GM23338 (cell line): ENCODE measurements around the gene HJURP. TPM values are rescaled to one million over a fixed set of nuclear protein-coding genes. Genes with fewer than 3 reads are reported as not detected.

Experiments
- ATAC-seq: fragments of 200-7000 bp; cut with Tn5 transposase; 3 replicates; pipeline ENCODE4 v1.9.1; 2020
- DNase-seq: peaks from one replicate; pipeline ENCODE4 v3.0.0-alpha.2; 2015; ENCODE audit warnings: low spot score
- H2AFZ ChIP-seq: fragments of 200-600 bp; sonication (generic); 2 replicates; pipeline ENCODE4 v1.8.0; 2016; ENCODE audit warnings: antibody characterized with exemption, mild to moderate bottlenecking, moderate library complexity
- H3F3A ChIP-seq: fragments of 200-600 bp; sonication (generic); replicated peaks from 2 replicates; pipeline ENCODE4 v1.8.0; 2017; ENCODE audit warnings: antibody characterized with exemption, mixed run types, low read depth
- H3K27ac ChIP-seq: fragments of 200-600 bp; sonication (generic); 2 replicates; pipeline ENCODE4 v1.6.1; 2016; ENCODE audit warnings: low read depth
- H3K27me3 ChIP-seq: fragments of 200-600 bp; sonication (generic); 2 replicates; pipeline ENCODE4 v1.8.0; 2016; ENCODE audit warnings: mild to moderate bottlenecking, mixed run types, moderate library complexity; ENCODE audit not compliant: insufficient read depth
- H3K36me3 ChIP-seq: fragments of 200-600 bp; sonication (generic); 2 replicates; pipeline ENCODE4 v1.8.0; 2016; ENCODE audit warnings: mild to moderate bottlenecking; ENCODE audit not compliant: insufficient read depth
- H3K4me1 ChIP-seq: fragments of 200-600 bp; sonication (generic); 2 replicates; pipeline ENCODE4 v1.8.0; 2016; ENCODE audit warnings: mild to moderate bottlenecking, moderate library complexity; ENCODE audit not compliant: insufficient read depth
- H3K4me2 ChIP-seq: fragments of 200-600 bp; sonication (generic); 2 replicates; pipeline ENCODE4 v1.7.1; 2017; ENCODE audit warnings: mixed run types
- H3K4me3 ChIP-seq: fragments of 200-600 bp; sonication (generic); 2 replicates; pipeline ENCODE4 v1.6.1; 2016; ENCODE audit warnings: mixed run types
- H3K79me2 ChIP-seq: fragments of 200-600 bp; sonication (generic); replicated peaks from 2 replicates; pipeline ENCODE4 v1.8.0; 2017; ENCODE audit warnings: mild to moderate bottlenecking; ENCODE audit not compliant: insufficient read depth
- H3K9me2 ChIP-seq: fragments of 200-600 bp; sonication (generic); 2 replicates; pipeline ENCODE4 v1.8.0; 2017; ENCODE audit not compliant: insufficient read depth
- H4K20me1 ChIP-seq: fragments of 200-600 bp; sonication (generic); replicated peaks from 2 replicates; pipeline ENCODE4 v1.8.0; 2017; ENCODE audit warnings: mild to moderate bottlenecking; ENCODE audit not compliant: insufficient read depth
- H3K27ac Mint-ChIP-seq: 2 replicates; pipeline ENCODE4 v1.8.0; 2020; ENCODE audit warnings: inconsistent platforms, mild to moderate bottlenecking, moderate library complexity, mixed read lengths
- H3K27me3 Mint-ChIP-seq: 3 replicates; pipeline ENCODE4 v1.8.0; 2022; ENCODE audit warnings: low read depth, mild to moderate bottlenecking, moderate library complexity, mixed read lengths, inconsistent platforms; ENCODE audit not compliant: insufficient read depth, poor library complexity
- H3K36me3 Mint-ChIP-seq: 3 replicates; pipeline ENCODE4 v1.8.0; 2021; ENCODE audit warnings: low read depth, mild to moderate bottlenecking, inconsistent platforms, moderate library complexity, mixed read lengths
- H3K4me1 Mint-ChIP-seq: 3 replicates; pipeline ENCODE4 v1.8.0; 2020; ENCODE audit warnings: mild to moderate bottlenecking, inconsistent platforms, mixed read lengths
- H3K4me3 Mint-ChIP-seq: 3 replicates; pipeline ENCODE4 v1.8.0; 2021; ENCODE audit warnings: moderate library complexity, mild to moderate bottlenecking, inconsistent platforms, mixed read lengths
- H3K9me3 Mint-ChIP-seq: 3 replicates; pipeline ENCODE4 v1.8.0; 2020; ENCODE audit warnings: moderate library complexity, mild to moderate bottlenecking, inconsistent platforms, mixed read lengths
- CREB1 ChIP-seq: fragments of 250-450 bp; sonication (Bioruptor Pico); IDR thresholded peaks from 2 replicates; pipeline ENCODE4 v1.5.0; 2020; ENCODE audit warnings: low read depth, mild to moderate bottlenecking, moderate library complexity
- ETS1 ChIP-seq: IDR thresholded peaks from 2 replicates; pipeline ENCODE4 v1.6.1; 2016; ENCODE audit warnings: antibody characterized with exemption
- EZH2phosphoT487 ChIP-seq: fragments of 200-600 bp; sonication (generic); IDR thresholded peaks from one replicate; pipeline ENCODE4 v1.8.1; 2018; ENCODE audit warnings: antibody characterized with exemption; ENCODE audit not compliant: unreplicated experiment
- NANOG ChIP-seq: IDR thresholded peaks from 2 replicates; pipeline ENCODE4 v1.6.1; 2016; ENCODE audit warnings: antibody characterized with exemption, borderline replicate concordance
- POLR2AphosphoS5 ChIP-seq: IDR thresholded peaks from 2 replicates; pipeline ENCODE4 v1.6.1; 2016; ENCODE audit warnings: antibody characterized with exemption, low read depth
- ZNF114 ChIP-seq: fragments of 250-450 bp; sonication (Bioruptor Pico); IDR thresholded peaks from 2 replicates; pipeline ENCODE4 v1.5.0; 2020; ENCODE audit warnings: mild to moderate bottlenecking, moderate library complexity
- polyA plus RNA-seq: library from polyadenylated mRNA; unstranded; fragments of >200 nt; fragmentation: Nextera tagmentation; extraction: Ambion mirVana; gene quantifications from 2 replicates; pipeline ENCODE4 v1.2.1, GENCODE V29; 2016
- total RNA-seq: library from RNA; depleted of rRNA; stranded (reverse); fragments of >200 nt; shearing (Covaris generic); gene quantifications from 2 replicates; pipeline ENCODE4 v1.2.3, GENCODE V29; 2014

Gene HJURP
- total and polyA plus RNA-seq, 2 experiments from 2014 or later: 42.9 to 49.2 TPM

- Histone ChIP-seq H3K4me3 (peak overlapping the region; percentile 90), H3K4me1 (peaks cover 21% of the 10 kb centered on the region), H3K27ac (0 out of 2 replicates have a peak overlapping the region, but pooled peaks have one; percentile 61), H3K9me2 (peaks cover 6% of the 10 kb centered on the region; the same call in 1 of the 2 replicates), H3K79me2 (peaks cover 54% of the 10 kb centered on the region), H3K4me2 (peak overlapping the region; percentile 99), H3K36me3 (peaks cover 45% of the 10 kb centered on the region), H3K27me3 (no peaks in the 10 kb centered on the region), H4K20me1 (peaks cover 31% of the 10 kb centered on the region), H3F3A (no peaks in the 10 kb centered on the region), H2AFZ (no peak overlapping the region)
- peaks cover 23% of the 10 kb centered on the region for H3K4me1 Mint-ChIP-seq
- peak overlapping the region; percentile 98 for H3K27ac Mint-ChIP-seq
- H3K9me3 Mint-ChIP-seq: no peaks in the 10 kb centered on the region; the same call in 2 of the 3 replicates
- H3K4me3 Mint-ChIP-seq: peak overlapping the region; percentile 98
- DNase-seq (no peak), ATAC-seq (peak; percentile 18)
- TF ChIP-seq ETS1 (no peak), NANOG (no peak)
- H3K36me3 Mint-ChIP-seq: peaks cover 52% of the 10 kb centered on the region
- H3K27me3 Mint-ChIP-seq: peaks cover 12% of the 10 kb centered on the region
Measured at GRCh38 chr2:233853883-233854240, 473 bp downstream of the HJURP start.

GRCh38 chr2:233853353-233853752, 982 bp downstream of the HJURP start:
- Histone ChIP-seq H3K79me2 (peaks cover 56% of the 10 kb centered on the region), H2AFZ (no peak overlapping the region), H3K9me2 (peaks cover 6% of the 10 kb centered on the region; the same call in 1 of the 2 replicates), H3F3A (no peaks in the 10 kb centered on the region), H3K27me3 (no peaks in the 10 kb centered on the region), H3K27ac (no peak overlapping the region), H3K4me3 (peak overlapping the region; percentile 90), H4K20me1 (peaks cover 35% of the 10 kb centered on the region), H3K4me2 (peak overlapping the region; percentile 99), H3K36me3 (peaks cover 48% of the 10 kb centered on the region), H3K4me1 (peaks cover 21% of the 10 kb centered on the region)
- peak overlapping the region; percentile 98 for H3K4me3 Mint-ChIP-seq
- H3K4me1 Mint-ChIP-seq: peaks cover 23% of the 10 kb centered on the region
- H3K36me3 Mint-ChIP-seq: peaks cover 57% of the 10 kb centered on the region
- no peaks in the 10 kb centered on the region; the same call in 2 of the 3 replicates for H3K9me3 Mint-ChIP-seq
- ATAC-seq: no peak
- H3K27ac Mint-ChIP-seq: 0 out of 2 replicates have a peak overlapping the region, but pooled peaks have one; percentile 98
- H3K27me3 Mint-ChIP-seq: peaks cover 12% of the 10 kb centered on the region
- TF ChIP-seq POLR2AphosphoS5: no peak
- no peak for TF ChIP-seq EZH2phosphoT487
- DNase-seq: no peak

GRCh38 chr2:233852056-233852455, 2.3 kb downstream of the HJURP start:
- Mint-ChIP-seq H3K4me3 (peak overlapping the region; percentile 98), H3K36me3 (peaks cover 70% of the 10 kb centered on the region), H3K4me1 (peaks cover 23% of the 10 kb centered on the region), H3K9me3 (no peaks in the 10 kb centered on the region; the same call in 2 of the 3 replicates), H3K27me3 (peaks cover 15% of the 10 kb centered on the region), H3K27ac (no peak overlapping the region)
- H3K27ac ChIP-seq: peak overlapping the region; percentile 70; the same call in 1 of the 2 replicates
- DNase-seq (no peak), ATAC-seq (no peak)
- no peaks in the 10 kb centered on the region for H3F3A ChIP-seq
- H3K4me1 ChIP-seq: peaks cover 21% of the 10 kb centered on the region
- H3K27me3 ChIP-seq: no peaks in the 10 kb centered on the region
- H3K9me2 ChIP-seq: peaks cover 6% of the 10 kb centered on the region; the same call in 1 of the 2 replicates
- peak overlapping the region; percentile 99 for H3K4me2 ChIP-seq
- H3K79me2 ChIP-seq: peaks cover 66% of the 10 kb centered on the region
- H3K4me3 ChIP-seq: peak overlapping the region; percentile 90
- H3K36me3 ChIP-seq: peaks cover 60% of the 10 kb centered on the region
- no peak for TF ChIP-seq ZNF114 (CRISPR knock-in tag)
- TF ChIP-seq ETS1: no peak
- no peak for TF ChIP-seq EZH2phosphoT487
- no peak for TF ChIP-seq POLR2AphosphoS5
- no peak for TF ChIP-seq CREB1 (CRISPR knock-in tag)
- H4K20me1 ChIP-seq: peaks cover 35% of the 10 kb centered on the region
- no peak overlapping the region for H2AFZ ChIP-seq
